ENCODE results near the gene ADAM17. TPM values are rescaled to one million over a fixed set of nuclear protein-coding genes. Genes with fewer than 3 reads are reported as not detected.

ADAM17 gene
- polyA plus RNA-seq, 1 experiment: 14.0 TPM

DNA sequence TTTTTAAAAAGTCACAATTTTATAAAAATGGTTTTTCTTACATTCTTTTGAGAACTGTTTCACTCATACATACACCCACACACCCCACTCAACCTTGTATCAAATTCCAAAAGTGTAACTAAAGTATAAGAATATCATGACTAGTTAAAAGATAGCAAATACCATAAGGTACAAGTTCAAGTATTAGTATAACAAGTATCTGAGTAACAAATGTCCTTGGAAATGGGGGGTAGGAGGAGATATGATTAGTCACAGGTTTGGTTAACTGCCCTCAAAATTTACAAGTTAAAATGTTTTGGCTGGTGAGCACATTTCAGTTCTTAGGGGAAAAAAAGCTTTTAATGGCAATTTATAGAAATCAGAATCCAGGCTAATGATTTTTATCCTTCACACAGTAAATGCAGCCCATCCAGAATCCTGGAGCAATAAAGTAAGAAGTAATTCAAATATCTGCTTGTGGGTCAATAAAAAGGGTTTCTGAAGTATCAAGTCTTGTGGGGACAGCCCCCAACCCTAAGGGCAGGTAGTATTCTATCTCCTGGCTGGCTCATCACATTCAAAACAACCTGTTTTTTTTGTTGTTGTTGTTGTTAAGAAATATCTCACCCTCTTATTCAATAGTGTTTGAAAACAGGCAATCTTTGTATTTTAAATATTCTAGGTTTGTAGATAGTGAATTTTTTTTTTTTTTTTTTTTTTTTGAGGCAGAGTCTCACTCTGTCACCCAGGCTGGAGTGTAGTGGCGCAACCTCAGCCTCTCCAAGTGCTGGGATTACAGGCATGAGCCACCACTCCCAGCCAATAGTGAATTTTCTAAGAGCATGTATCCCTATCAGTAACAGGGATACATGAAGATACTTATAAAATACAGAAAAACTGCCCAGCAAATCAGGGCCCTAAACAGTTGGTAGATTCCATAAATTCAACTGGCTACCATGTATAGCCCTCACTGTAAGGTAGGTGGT is 66.8 kb downstream of the ADAM17 start:
- POLR2A ChIA-PET: interaction anchor here (1.5 kb wide), 1 partner anchor 67 kb away, joined by 3 read pairs; the partner anchor contains the start of gene ADAM17
- no peak overlapping the region for H3K4me3 ChIP-seq (ENCODE audit: low read depth, low read length)
- TF ChIP-seq, protein P1, sequence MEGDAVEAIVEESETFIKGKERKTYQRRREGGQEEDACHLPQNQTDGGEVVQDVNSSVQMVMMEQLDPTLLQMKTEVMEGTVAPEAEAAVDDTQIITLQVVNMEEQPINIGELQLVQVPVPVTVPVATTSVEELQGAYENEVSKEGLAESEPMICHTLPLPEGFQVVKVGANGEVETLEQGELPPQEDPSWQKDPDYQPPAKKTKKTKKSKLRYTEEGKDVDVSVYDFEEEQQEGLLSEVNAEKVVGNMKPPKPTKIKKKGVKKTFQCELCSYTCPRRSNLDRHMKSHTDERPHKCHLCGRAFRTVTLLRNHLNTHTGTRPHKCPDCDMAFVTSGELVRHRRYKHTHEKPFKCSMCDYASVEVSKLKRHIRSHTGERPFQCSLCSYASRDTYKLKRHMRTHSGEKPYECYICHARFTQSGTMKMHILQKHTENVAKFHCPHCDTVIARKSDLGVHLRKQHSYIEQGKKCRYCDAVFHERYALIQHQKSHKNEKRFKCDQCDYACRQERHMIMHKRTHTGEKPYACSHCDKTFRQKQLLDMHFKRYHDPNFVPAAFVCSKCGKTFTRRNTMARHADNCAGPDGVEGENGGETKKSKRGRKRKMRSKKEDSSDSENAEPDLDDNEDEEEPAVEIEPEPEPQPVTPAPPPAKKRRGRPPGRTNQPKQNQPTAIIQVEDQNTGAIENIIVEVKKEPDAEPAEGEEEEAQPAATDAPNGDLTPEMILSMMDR (IDR thresholded peaks at IDR 0.05; ENCODE audit: low read depth, low read length): no peak
- CTCF ChIA-PET: interaction anchor here (0.6 kb wide), 1 partner anchor 14 kb away, joined by 8 read pairs; no protein-coding TSS in a partner anchor
- no peak for DNase-seq (ENCODE audit: low read depth, low spot score)
- H3K9me3 ChIP-seq (ENCODE audit: control insufficient read depth, insufficient read depth, low read length): no peaks in the 10 kb centered on the region; the same call in 1 of the 2 replicates
- H3K27ac ChIP-seq (ENCODE audit: low read depth, low read length): no peak overlapping the region
- no peaks in the 10 kb centered on the region for H3K27me3 ChIP-seq (ENCODE audit: control insufficient read depth, insufficient read depth, low read length)

DNA sequence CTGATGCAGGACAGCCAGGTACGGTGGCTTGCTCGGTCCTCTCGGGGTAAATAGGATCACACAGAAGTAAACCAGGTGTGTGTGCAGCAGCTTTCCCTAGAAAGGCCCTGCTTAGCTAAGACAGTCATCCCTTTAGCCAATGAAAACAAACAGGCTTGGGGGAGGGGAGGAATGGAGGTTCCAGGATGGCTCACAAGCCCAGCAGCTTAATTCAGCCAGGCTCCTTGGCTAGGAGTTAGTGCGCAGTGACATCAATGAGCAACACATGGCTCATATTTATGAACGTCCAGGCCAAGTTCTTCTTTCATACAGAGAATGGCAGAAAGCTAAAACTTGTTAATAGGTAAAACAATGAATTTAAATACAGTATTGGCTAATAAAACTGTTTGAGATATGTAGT is 71.1 kb downstream of the ADAM17 start:
- no peak overlapping the region for H3K4me3 ChIP-seq (ENCODE audit: low read depth, low read length)
- ChIA-PET CTCF (interaction anchor here (0.6 kb wide), 1 partner anchor 53 kb away, joined by 8 read pairs; no protein-coding TSS in a partner anchor), POLR2A (no interaction called here)
- H3K9me3 ChIP-seq (ENCODE audit: control insufficient read depth, insufficient read depth, low read length): no peaks in the 10 kb centered on the region; the same call in 1 of the 2 replicates
- peak overlapping the region; percentile 31 for H3K27ac ChIP-seq (ENCODE audit: low read depth, low read length)
- H3K27me3 ChIP-seq (ENCODE audit: control insufficient read depth, insufficient read depth, low read length): no peaks in the 10 kb centered on the region
- TF ChIP-seq, protein P1 (IDR thresholded peaks at IDR 0.05; ENCODE audit: low read depth, low read length): no peak
- peak; percentile 55 for DNase-seq (ENCODE audit: low read depth, low spot score)

DNA sequence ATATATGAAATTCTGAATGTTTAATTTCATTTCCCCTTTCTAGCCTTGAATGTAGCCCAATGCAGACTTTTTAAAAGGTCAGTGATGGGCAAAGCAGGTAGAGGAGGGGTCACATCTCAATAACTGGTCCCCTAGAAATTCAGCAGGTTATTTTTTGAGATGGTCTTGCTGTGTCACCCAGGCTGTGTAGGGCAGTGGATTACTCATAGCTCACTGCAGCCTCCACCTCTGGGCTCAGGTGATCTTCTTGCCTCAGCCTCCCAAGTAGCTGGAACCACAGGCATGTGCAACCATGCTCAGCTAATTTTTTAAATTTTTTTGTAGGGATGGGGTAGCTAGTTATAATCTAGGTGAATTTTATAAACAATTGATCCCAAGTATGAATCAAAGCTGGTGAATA is 72.5 kb downstream of the ADAM17 start:
- ChIA-PET POLR2A (interaction anchor here (0.5 kb wide), 1 partner anchor 35 kb away, joined by 3 read pairs; no protein-coding TSS in a partner anchor), CTCF (interaction anchor here (0.7 kb wide), 1 partner anchor 13 kb away, joined by 3 read pairs; no protein-coding TSS in a partner anchor)
- TF ChIP-seq, protein P1 (IDR thresholded peaks at IDR 0.05; ENCODE audit: low read depth, low read length): no peak
- no peak overlapping the region for H3K4me3 ChIP-seq (ENCODE audit: low read depth, low read length)
- no peaks in the 10 kb centered on the region; the same call in 1 of the 2 replicates for H3K9me3 ChIP-seq (ENCODE audit: control insufficient read depth, insufficient read depth, low read length)
- DNase-seq (ENCODE audit: low read depth, low spot score): no peak
- H3K27ac ChIP-seq (ENCODE audit: low read depth, low read length): no peak overlapping the region
- H3K27me3 ChIP-seq (ENCODE audit: control insufficient read depth, insufficient read depth, low read length): no peaks in the 10 kb centered on the region

DNA sequence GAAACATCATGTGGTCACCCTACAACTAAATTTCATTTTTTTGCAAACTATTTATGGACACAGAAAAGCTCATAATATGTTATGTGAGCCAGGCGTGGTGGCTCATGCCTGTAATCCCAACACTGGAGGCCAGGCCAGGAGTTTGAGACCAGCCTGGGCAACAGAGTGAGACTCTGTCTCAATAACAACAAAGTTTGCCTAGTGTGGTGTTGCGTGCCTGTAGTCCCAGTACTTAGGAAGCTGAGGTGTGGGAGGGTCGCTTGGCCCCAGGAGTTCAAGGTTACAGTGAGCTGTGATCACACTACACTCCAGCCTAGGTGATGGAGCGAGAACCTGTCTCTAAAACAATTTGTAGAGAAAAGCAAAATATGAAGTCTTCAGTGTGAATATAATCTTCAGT is 75.5 kb downstream of the ADAM17 start:
- Histone ChIP-seq H3K27me3 (ENCODE audit: control insufficient read depth, insufficient read depth, low read length) (no peaks in the 10 kb centered on the region), H3K9me3 (ENCODE audit: control insufficient read depth, insufficient read depth, low read length) (no peaks in the 10 kb centered on the region; the same call in 1 of the 2 replicates), H3K4me3 (ENCODE audit: low read depth, low read length) (no peak overlapping the region), H3K27ac (ENCODE audit: low read depth, low read length) (no peak overlapping the region)
- ChIA-PET POLR2A (no interaction called here), CTCF (no interaction called here)
- TF ChIP-seq, protein P1 (IDR thresholded peaks at IDR 0.05; ENCODE audit: low read depth, low read length): no peak
- DNase-seq (ENCODE audit: low read depth, low spot score): no peak

DNA sequence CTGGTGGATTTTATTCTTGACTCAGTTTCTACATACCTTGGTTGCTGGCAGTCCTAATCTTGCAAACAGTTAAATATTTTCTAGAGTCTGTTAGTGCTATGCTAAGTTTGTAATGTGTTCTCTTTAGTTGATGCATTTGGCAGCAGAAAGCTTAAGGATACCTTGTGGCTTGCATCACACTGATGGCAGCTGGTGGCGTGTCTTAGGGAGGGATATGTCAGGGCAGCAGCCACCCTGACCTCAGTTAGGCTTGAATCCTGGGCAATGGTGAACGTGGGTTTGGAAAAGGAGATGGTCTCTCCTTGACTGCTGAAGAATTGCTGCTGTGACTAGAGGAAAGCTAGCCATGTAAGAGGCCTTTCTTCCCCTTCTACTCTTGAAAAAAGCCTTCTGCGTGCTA is 77.1 kb downstream of the ADAM17 start:
- TF ChIP-seq, protein P1 (IDR thresholded peaks at IDR 0.05; ENCODE audit: low read depth, low read length): no peak
- Histone ChIP-seq H3K9me3 (ENCODE audit: control insufficient read depth, insufficient read depth, low read length) (no peaks in the 10 kb centered on the region; the same call in 1 of the 2 replicates), H3K4me3 (ENCODE audit: low read depth, low read length) (no peak overlapping the region), H3K27me3 (ENCODE audit: control insufficient read depth, insufficient read depth, low read length) (no peaks in the 10 kb centered on the region), H3K27ac (ENCODE audit: low read depth, low read length) (no peak overlapping the region)
- DNase-seq (ENCODE audit: low read depth, low spot score): no peak
- POLR2A ChIA-PET: no interaction called here
- CTCF ChIA-PET: no interaction called here

All from AG04450 (cell line).